Natural killer cell (primary cell): ENCODE data around the gene LETM1. TPM values are rescaled to one million over a fixed set of nuclear protein-coding genes. Genes with fewer than 3 reads are reported as not detected.

Source experiments
- ATAC-seq, 3 donors: fragments of 150-1000 bp in 2 of 3; fragments of 200-7000 bp in 1 of 3; cut with Tn5 transposase; 1 replicate in 1 of 3; 2 replicates in 2 of 3; pipeline ENCODE4 v1.10.0; 2021; ENCODE audit warnings: mild to moderate bottlenecking in 2 of 3, moderate library complexity in 2 of 3
- DNase-seq, 2 donors: peaks; one replicate each; pipeline versions ENCODE4 v3.0.0 to v3.0.0-alpha.2; 2013 to 2021; ENCODE audit warnings: mixed read lengths in 1 of 2
- H3K27ac ChIP-seq: one replicate; pipeline ENCODE4 v1.5.1; 2013; ENCODE audit warnings: mild to moderate bottlenecking, low read length
- H3K27me3 ChIP-seq: one replicate; pipeline ENCODE4 v1.6.1; 2013; ENCODE audit warnings: low read length; ENCODE audit not compliant: control insufficient read depth, insufficient read depth
- H3K36me3 ChIP-seq: one replicate; pipeline ENCODE4 v1.6.1; 2013; ENCODE audit warnings: low read length; ENCODE audit not compliant: control insufficient read depth, insufficient read depth
- H3K4me1 ChIP-seq: one replicate; pipeline ENCODE4 v1.6.1; 2013; ENCODE audit warnings: low read length; ENCODE audit not compliant: control insufficient read depth, insufficient read depth
- H3K4me3 ChIP-seq: one replicate; pipeline ENCODE4 v1.5.1; 2013; ENCODE audit warnings: low read length
- H3K9me3 ChIP-seq: one replicate; pipeline ENCODE4 v1.6.1; 2013; ENCODE audit warnings: low read length; ENCODE audit not compliant: control insufficient read depth, insufficient read depth
- H3K27ac Mint-ChIP-seq, 2 donors: one replicate each; pipeline ENCODE4 v1.8.0; 2022; ENCODE audit warnings: mild to moderate bottlenecking in 2 of 2, mixed read lengths in 2 of 2, moderate library complexity in 1 of 2
- H3K27me3 Mint-ChIP-seq, 2 donors: one replicate each; pipeline ENCODE4 v1.8.0; 2022; ENCODE audit warnings: low read depth in 2 of 2, mixed read lengths in 2 of 2
- H3K36me3 Mint-ChIP-seq: one replicate; pipeline ENCODE4 v1.8.0; 2022; ENCODE audit warnings: mixed read lengths
- H3K4me1 Mint-ChIP-seq, 2 donors: one replicate each; pipeline ENCODE4 v1.8.0; 2022; ENCODE audit warnings: mixed read lengths in 2 of 2
- H3K4me3 Mint-ChIP-seq: one replicate; pipeline ENCODE4 v1.8.0; 2022; ENCODE audit warnings: mild to moderate bottlenecking, moderate library complexity, mixed read lengths
- H3K9me3 Mint-ChIP-seq, 2 donors: one replicate each; pipeline ENCODE4 v1.8.0; 2022; ENCODE audit warnings: mixed read lengths in 2 of 2
- CTCF ChIP-seq: fragments of 200-600 bp; IDR thresholded peaks from one replicate; pipeline ENCODE4 v1.8.0; 2022; ENCODE audit warnings: antibody characterized with exemption
- WGBS: methylation state at CpG from one replicate; pipeline ENCODE4 v1.1.7; 2013; ENCODE audit warnings: missing lambda C conversion rate; ENCODE audit not compliant: insufficient coverage; 5-methylcytosine and 5-hydroxymethylcytosine counted together
- intact Hi-C: fragments of 100-400 bp; cut with micrococcal nuclease; formaldehyde crosslinking; loops from one replicate; pipeline ENCODE4 v1.14.2; 2022
- total RNA-seq, 4 donors: library from RNA; stranded (reverse); fragments of 120-200 nt in 1 of 4; gene quantifications; one replicate each; pipeline versions ENCODE4 v1.2.3 to v1.2.4, GENCODE V29; 2013 to 2022

The LETM1 gene
- total RNA-seq: 10 to 100 TPM; 40.4 to 56.5 (median 55.7) TPM
- 26.7 TPM for total RNA-seq (2013)

DNA sequence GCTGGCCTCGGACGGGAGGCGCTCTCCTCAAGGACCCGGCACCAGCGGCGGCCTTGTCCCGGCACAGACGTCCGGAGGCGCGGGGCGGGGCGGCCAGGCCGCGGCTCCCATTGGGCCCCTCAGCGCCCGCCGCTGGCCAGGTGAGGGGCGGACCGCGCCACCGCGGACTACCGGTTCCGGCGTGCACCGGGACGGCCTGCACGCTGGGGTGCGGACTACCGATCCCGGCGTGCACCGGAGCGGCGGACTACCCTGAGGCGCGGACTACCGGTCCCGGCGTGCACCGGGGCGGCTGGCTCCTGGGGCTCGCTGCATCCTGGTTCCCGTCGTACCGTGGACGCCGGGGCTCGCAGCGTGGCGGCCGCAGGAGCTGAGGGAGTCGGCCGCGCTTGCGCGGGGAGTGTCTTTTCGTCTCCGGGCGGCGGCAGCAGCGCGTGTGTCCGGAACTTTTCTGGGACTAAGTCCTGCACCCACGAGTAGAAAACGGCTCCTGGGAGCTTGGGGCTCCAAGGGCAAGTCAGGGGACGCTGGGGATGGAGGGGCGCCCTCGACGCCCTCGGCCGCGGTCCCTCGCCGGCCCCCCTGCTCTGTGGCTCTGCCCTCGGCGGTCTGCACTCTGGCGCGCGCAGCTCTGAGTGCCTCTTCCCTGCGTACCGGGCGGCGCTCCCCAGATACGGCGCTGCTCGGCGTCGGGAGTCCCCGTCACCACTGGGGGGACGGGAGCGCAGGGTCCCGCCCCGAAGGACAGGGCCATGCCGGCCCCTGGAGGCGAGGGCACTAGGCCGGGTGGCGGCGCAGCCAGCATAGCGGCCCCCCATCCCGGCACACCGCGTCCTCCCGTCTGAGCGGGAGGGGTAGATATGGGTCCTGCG, at the start of gene LETM1:
LETM1 (minus strand) TSS at position 86 of the 872 bp plus-strand sequence. CDS start 206 bp downstream, outside the sequence.
- Mint-ChIP-seq H3K36me3 (no peaks in the 10 kb centered on the region), H3K27ac (peak within 1 kb of the TSS; percentile 74 to 77), H3K4me3 (peak within 1 kb of the TSS; percentile 83), H3K9me3 (no peaks in the 10 kb centered on the region), H3K4me1 (peaks cover 26 to 40% of the 10 kb centered on the region in 2 donors), H3K27me3 (no peaks in the 10 kb centered on the region)
- TF ChIP-seq CTCF: no peak
- Histone ChIP-seq H3K9me3 (no peaks in the 10 kb centered on the region), H3K4me3 (peak within 1 kb of the TSS; percentile 92), H3K36me3 (no peaks in the 10 kb centered on the region), H3K27ac (peak within 1 kb of the TSS; percentile 53), H3K4me1 (peaks cover 20% of the 10 kb centered on the region), H3K27me3 (no peaks in the 10 kb centered on the region)
- ATAC-seq (peak; percentile 96 to 99 (median 96)), DNase-seq (peak; percentile 84 to 95)
- intact Hi-C loops: loop anchor here (1.0 to 5.0 kb wide), 3 partner anchors 14 to 134 kb away; partner anchors contain the start of genes NSD2, TACC3 and TMEM129
- under 1% methylated on average over 107 of the region's 107 CpGs for WGBS

GRCh38 chr4:1904042-1904441, 48.1 kb upstream of the LETM1 start:
- DNase-seq (no peak), ATAC-seq (no peak)
- no peaks in the 10 kb centered on the region for H3K9me3 ChIP-seq
- no peak overlapping the region for H3K27ac ChIP-seq
- H3K36me3 ChIP-seq: peaks cover 15% of the 10 kb centered on the region
- no peaks in the 10 kb centered on the region for H3K9me3 Mint-ChIP-seq
- peaks cover 6% of the 10 kb centered on the region for H3K4me1 ChIP-seq
- H3K27me3 ChIP-seq: no peaks in the 10 kb centered on the region
- H3K4me3 Mint-ChIP-seq: no peak overlapping the region
- no peak overlapping the region for H3K4me3 ChIP-seq
- H3K4me1 Mint-ChIP-seq: peaks cover 16 to 24% of the 10 kb centered on the region in 2 donors
- intact Hi-C loops: no loop called here
- no peak for TF ChIP-seq CTCF
- no peak overlapping the region for H3K27ac Mint-ChIP-seq
- H3K36me3 Mint-ChIP-seq: no peaks in the 10 kb centered on the region
- 98% methylated on average over 2 of the region's 3 CpGs for WGBS
- no peaks in the 10 kb centered on the region for H3K27me3 Mint-ChIP-seq

- H3K27ac Mint-ChIP-seq: no peak overlapping the region
- Histone ChIP-seq H3K36me3 (peaks cover 15% of the 10 kb centered on the region), H3K4me1 (peaks cover 3% of the 10 kb centered on the region), H3K27ac (no peak overlapping the region), H3K4me3 (no peak overlapping the region), H3K9me3 (no peaks in the 10 kb centered on the region), H3K27me3 (no peaks in the 10 kb centered on the region)
- no peak for TF ChIP-seq CTCF
- DNase-seq: no peak
- 67% methylated on average over 1 of the region's 1 CpG for WGBS
- ATAC-seq: no peak
- no peaks in the 10 kb centered on the region for H3K9me3 Mint-ChIP-seq
- intact Hi-C loops: no loop called here
- peaks cover 13 to 22% of the 10 kb centered on the region in 2 donors for H3K4me1 Mint-ChIP-seq
- H3K36me3 Mint-ChIP-seq: no peaks in the 10 kb centered on the region
- H3K4me3 Mint-ChIP-seq: no peak overlapping the region
- no peaks in the 10 kb centered on the region for H3K27me3 Mint-ChIP-seq
Measured at GRCh38 chr4:1903035-1903434, 47.1 kb upstream of the LETM1 start.
